Measurements from ENCODE around the gene LBX2.

LBX2 gene

DNA sequence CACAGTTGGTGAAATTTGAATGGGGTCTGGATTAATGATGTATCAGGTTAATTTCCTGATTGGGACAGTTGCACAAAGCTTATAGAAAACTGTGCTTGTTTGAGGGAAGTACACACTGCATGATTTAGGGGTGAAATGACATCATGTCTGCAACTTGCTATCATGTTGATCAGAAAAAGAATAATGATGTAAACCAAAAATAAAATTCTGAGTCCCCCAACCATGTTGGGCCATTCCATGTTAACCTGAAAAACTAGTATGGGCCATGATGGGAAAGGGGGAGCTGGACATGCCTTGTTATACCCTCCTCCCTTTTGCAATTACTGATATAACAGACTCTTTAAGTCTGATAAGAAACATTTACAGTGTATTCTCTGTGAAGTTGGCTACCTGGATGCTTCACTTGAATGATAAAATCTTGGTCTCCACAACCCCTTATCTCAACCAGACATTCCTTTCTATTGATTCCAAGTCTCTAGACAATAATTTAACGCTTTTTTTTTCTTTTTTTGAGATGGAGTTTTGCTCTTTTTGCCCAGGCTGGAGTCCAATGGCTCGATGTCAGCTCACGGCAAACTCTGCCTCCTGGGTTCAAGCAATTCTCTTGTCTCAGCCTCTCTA is 48.7 kb downstream of the LBX2 start:
- no peak for DNase-seq

DNA sequence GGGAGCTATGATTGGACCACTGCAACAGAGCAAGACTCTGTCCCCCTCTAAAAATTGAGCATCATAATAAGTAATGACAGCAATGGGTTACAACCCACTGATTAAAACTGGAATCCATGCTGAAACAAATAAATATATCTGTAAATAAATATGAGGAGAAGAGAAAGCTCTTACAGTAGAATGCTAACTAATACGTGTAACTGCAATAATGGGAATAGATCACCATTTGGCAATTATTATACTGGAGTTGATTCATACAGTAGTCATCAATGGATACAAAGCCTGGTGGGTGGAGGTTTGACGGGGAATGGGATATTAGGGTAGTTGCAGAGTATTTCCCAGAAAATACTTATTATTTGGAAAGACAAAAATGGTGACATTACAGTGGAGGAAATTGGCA is 50.6 kb downstream of the LBX2 start:
- no peak for DNase-seq

Measured in bone marrow (tissue), 2 donors.